IPS DF 6.9 (cell line): ENCODE measurements around the gene FBXO30.

Experiments
- DNase-seq: peaks from one replicate; pipeline ENCODE4 v3.0.0-alpha.2; 2013; ENCODE audit warnings: low read depth, low spot score
- H3K27ac ChIP-seq: one replicate; pipeline ENCODE4 v1.5.1; 2013; ENCODE audit warnings: low read length, control low read depth
- H3K27me3 ChIP-seq: 2 replicates; pipeline ENCODE4 v1.6.1; 2013; ENCODE audit warnings: mild to moderate bottlenecking, low read length; ENCODE audit not compliant: control insufficient read depth, insufficient read depth
- H3K36me3 ChIP-seq: 2 replicates; pipeline ENCODE4 v1.6.1; 2013; ENCODE audit warnings: low read length; ENCODE audit not compliant: control insufficient read depth, insufficient read depth
- H3K4me1 ChIP-seq: 2 replicates; pipeline ENCODE4 v1.6.1; 2013; ENCODE audit warnings: low read length; ENCODE audit not compliant: control insufficient read depth, insufficient read depth
- H3K4me3 ChIP-seq: 2 replicates; pipeline ENCODE4 v1.5.1; 2013; ENCODE audit warnings: mild to moderate bottlenecking, low read length
- H3K9me3 ChIP-seq: 2 replicates; pipeline ENCODE4 v1.6.1; 2013; ENCODE audit warnings: low read length, inconsistent platforms; ENCODE audit not compliant: control insufficient read depth, insufficient read depth
- WGBS: extraction: QIAGEN DNeasy Blood & Tissue Kit; methylation state at CpG from one replicate; pipeline ENCODE4 v1.1.7; 2013; ENCODE audit warnings: mixed read lengths, missing lambda C conversion rate; ENCODE audit not compliant: insufficient read length, insufficient coverage; 5-methylcytosine and 5-hydroxymethylcytosine counted together

Gene FBXO30

DNA sequence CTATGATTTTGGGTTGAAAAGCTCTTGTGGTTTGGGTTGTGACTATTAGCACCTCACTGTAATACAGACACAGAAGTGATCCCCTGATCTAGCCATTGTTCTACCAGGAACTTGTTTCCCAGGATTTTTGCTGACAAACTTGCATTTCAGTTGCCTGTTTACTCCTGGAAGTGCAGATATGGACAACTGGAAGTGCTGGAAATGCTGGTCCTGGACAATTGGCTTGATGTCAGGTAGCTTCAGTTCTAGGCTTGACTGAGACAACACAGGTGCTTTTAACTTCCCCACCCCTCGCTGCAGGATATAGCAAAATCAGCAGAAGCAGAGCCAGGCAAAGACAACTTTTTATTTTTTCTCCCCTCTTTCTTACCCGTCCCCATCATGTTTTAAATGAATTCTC is 27.1 kb upstream of the FBXO30 start:
- no peaks in the 10 kb centered on the region for H3K36me3 ChIP-seq
- H3K4me3 ChIP-seq = no peak overlapping the region
- DNase-seq = no peak
- no peaks in the 10 kb centered on the region for H3K4me1 ChIP-seq
- no peak overlapping the region for H3K27ac ChIP-seq
- WGBS = no CpG with 5 or more reads among the region's 2 CpGs
- no peaks in the 10 kb centered on the region for H3K27me3 ChIP-seq
- no peaks in the 10 kb centered on the region for H3K9me3 ChIP-seq

DNA sequence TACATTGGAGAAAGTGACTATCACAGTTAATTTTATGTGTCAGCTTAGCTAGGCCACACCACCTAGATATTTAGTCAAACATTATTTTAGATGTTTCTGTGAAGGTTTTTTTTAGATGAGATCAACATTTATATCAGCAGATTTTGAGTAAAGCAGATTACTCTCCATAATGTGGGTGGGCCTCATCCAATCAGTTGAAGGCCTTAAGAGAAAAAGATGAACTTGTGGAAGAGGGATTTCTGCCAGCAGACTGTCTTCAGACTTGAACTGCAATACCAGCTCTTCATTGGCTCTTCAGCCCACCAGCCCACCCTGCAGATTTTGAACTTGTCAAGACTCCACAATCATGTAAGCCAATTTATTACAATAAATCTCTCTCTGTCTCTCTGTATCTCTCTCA is 25.1 kb upstream of the FBXO30 start:
- DNase-seq = no peak

DNA sequence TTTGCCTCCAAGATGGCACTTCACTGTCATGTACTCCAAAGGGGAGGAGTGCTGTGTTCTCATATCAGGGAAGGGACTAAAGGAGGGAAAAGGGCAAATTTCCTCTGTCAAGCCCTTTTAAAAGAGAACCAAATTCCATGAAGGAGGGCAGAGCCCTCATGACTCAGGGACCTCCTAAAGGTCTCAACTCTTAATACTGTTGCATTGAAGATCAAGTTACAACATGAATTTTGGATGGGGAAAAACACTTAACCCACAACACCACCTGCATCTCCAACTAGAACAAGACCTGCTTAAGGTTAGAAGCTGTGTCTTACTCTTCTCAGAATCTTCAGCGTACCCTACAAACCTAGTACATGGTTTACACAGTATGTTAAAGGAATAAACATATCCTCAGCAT is 23.7 kb upstream of the FBXO30 start:
- Histone ChIP-seq H3K36me3 (no peaks in the 10 kb centered on the region), H3K27me3 (no peaks in the 10 kb centered on the region), H3K4me1 (no peaks in the 10 kb centered on the region), H3K4me3 (no peak overlapping the region), H3K9me3 (no peaks in the 10 kb centered on the region), H3K27ac (no peak overlapping the region)
- no peak for DNase-seq
- no CpG with 5 or more reads among the region's 1 CpG for WGBS

More for the DNA sequence above, 25.1 kb upstream of the FBXO30 start:
- no peak overlapping the region for H3K4me3 ChIP-seq
- no peaks in the 10 kb centered on the region for H3K4me1 ChIP-seq
- H3K36me3 ChIP-seq = no peaks in the 10 kb centered on the region
- H3K27me3 ChIP-seq = no peaks in the 10 kb centered on the region
- no peaks in the 10 kb centered on the region for H3K9me3 ChIP-seq
- H3K27ac ChIP-seq = no peak overlapping the region

DNA sequence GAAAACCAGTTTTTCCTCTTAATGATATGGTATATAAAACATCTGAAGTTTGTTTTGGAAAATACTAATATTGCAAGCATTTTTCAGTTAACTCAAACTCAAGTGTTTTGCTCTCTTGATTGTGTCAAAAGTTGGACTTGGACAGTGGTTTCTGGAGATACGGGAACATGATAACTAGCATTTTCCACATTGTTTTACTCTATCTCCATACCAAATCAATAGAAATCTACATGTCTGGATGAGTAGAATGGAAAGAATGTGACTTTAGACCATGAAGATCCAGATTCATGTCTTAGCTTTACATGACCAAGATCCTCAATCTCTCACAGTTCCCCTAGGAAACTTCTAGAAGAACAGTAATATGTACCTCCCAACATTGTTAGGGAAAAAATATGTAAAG is 22.2 kb upstream of the FBXO30 start:
- Histone ChIP-seq H3K36me3 (no peaks in the 10 kb centered on the region), H3K9me3 (no peaks in the 10 kb centered on the region), H3K27ac (no peak overlapping the region), H3K27me3 (no peaks in the 10 kb centered on the region), H3K4me1 (no peaks in the 10 kb centered on the region), H3K4me3 (no peak overlapping the region)
- DNase-seq = no peak
- WGBS = no CpG with 5 or more reads among the region's 1 CpG

DNA sequence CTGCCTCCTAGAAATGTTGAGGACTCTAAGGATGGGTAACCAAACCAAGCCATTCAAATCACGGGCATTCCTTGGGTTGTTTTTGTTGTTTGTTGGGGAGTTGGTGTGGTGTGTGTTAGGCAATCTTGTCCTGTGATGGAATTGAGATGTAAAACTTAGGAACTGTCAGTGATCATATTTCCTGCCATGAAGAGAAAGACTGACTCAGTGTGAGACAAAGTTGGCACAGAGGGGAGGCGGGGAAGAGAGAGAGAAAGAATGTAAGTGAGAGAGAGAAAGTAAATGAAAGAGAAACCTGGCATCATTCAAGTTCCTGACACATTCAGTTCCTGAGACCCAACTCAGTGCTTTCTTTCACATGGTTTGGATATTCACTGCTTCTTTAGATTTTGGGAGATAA is 21.6 kb upstream of the FBXO30 start:
- no CpG with 5 or more reads among the region's 2 CpGs for WGBS
- Histone ChIP-seq H3K36me3 (no peaks in the 10 kb centered on the region), H3K4me3 (no peak overlapping the region), H3K27ac (no peak overlapping the region), H3K27me3 (no peaks in the 10 kb centered on the region), H3K9me3 (no peaks in the 10 kb centered on the region), H3K4me1 (no peaks in the 10 kb centered on the region)
- no peak for DNase-seq

DNA sequence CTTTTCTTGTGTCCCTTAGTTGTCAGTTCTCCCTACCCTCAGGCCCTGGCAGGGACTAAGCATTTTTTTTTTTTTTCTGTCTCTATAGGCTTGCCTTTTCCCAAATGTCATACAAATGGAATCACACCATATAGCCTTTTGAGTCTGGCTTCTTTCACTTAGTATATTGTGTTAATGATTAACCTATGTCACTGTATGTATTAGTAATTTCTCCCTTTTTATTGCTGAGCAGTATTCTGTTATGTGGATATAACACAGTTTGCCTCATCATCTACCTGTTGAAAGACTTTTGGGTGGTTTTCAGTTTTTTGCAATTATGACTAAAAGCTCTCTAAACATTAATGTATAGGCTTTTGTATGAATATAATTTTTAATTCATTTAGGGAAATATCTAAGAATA is 16.0 kb upstream of the FBXO30 start:
- no peak for DNase-seq
- H3K9me3 ChIP-seq = no peaks in the 10 kb centered on the region
- H3K4me3 ChIP-seq = no peak overlapping the region
- no peaks in the 10 kb centered on the region for H3K4me1 ChIP-seq
- H3K27ac ChIP-seq = no peak overlapping the region
- no peaks in the 10 kb centered on the region for H3K36me3 ChIP-seq
- H3K27me3 ChIP-seq = no peaks in the 10 kb centered on the region

DNA sequence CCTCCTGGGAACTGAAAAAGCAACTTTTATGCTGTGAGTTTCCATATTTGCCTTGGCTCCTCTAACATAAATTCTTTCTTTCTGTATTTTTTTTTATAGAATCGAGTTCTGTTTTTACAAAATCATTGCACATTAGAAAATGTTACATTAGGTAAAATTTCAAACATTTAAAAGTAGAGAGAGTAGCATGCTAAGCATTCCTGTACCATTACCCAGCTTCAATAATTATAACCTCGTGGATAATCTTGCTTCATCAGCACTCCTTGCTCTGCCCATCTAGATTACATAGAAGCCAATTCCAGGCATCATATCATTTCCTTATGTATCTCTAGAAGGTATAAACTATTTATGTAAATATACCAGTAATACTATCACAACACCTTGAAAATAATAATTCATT is 15.4 kb upstream of the FBXO30 start:
- no peak for DNase-seq
- Histone ChIP-seq H3K36me3 (no peaks in the 10 kb centered on the region), H3K27me3 (no peaks in the 10 kb centered on the region), H3K4me1 (no peaks in the 10 kb centered on the region), H3K27ac (no peak overlapping the region), H3K9me3 (no peaks in the 10 kb centered on the region), H3K4me3 (no peak overlapping the region)
- WGBS = no CpG with 5 or more reads among the region's 2 CpGs

DNA sequence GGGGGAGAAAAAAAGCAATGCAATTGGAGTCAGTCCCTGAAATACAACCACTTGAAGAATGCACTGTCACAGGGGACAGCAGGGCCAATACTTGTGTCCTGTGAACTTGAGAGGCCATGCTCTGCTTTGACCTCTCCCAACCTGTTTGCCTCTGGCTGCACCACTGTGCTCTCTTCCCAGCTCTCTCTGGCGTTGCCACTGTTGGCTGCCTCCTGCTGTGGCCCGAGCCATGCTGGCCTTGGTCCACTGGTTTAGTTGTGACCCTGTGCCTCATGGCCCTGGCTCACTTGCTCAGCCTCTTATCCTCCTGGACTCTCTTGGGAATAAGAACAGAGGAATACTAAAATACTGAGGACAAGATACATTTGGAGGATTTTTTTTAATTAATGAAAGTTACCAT is 14.5 kb upstream of the FBXO30 start:
- Histone ChIP-seq H3K36me3 (no peaks in the 10 kb centered on the region), H3K27me3 (no peaks in the 10 kb centered on the region), H3K9me3 (no peaks in the 10 kb centered on the region), H3K4me3 (no peak overlapping the region), H3K27ac (no peak overlapping the region), H3K4me1 (no peaks in the 10 kb centered on the region)
- no peak for DNase-seq
- WGBS = no CpG with 5 or more reads among the region's 2 CpGs

DNA sequence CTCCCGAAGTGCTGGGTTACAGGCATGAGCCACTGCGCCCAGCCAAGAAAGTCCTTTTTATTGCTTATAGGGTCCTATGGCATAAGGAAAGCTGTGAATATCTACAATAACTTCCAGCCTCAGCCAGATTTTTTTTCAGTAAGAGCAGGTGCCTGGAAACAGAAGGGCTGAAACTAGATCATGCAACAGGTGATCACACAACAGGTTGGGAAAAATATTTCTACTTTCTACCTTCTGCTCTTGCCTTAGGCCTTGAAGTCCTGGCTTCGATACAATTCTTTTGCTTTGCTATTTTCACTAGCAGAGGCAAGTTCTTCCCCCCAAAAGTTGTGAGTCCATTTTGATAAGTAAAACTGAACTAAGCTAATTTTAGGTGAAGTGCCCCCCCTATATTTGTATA is 9.7 kb upstream of the FBXO30 start:
- no peaks in the 10 kb centered on the region for H3K27me3 ChIP-seq
- WGBS = no CpG with 5 or more reads among the region's 3 CpGs
- no peaks in the 10 kb centered on the region for H3K36me3 ChIP-seq
- DNase-seq = no peak
- H3K4me3 ChIP-seq = no peak overlapping the region
- H3K4me1 ChIP-seq = no peaks in the 10 kb centered on the region
- H3K27ac ChIP-seq = no peak overlapping the region
- H3K9me3 ChIP-seq = no peaks in the 10 kb centered on the region

DNA sequence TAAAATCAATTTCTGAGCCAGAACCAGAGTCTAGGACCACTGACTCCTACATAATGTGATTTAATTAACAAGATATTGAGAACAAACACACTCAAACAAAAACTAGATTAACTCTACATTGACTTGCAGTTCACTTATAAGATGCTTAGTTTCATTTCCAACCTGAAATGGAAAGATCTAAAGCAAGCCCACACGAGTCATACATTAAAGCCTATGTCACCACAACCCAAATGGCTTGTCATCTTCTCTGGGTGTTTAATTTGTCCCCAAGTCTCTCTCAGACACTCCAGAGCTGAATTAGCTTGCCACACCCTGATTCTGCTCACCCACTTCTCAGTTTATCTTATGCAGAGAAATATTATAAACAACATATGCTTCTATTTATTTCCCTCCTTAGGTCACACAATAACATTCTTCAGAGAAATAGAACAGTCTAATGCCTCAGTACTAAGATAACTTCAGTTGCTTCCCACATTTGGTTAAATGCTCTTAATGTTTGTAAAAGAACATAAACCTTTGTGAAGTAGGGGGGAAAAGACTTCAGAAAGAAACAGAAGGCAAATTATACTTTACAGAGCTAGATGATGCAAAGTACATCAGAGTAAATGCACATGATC is 8.8 kb upstream of the FBXO30 start:
- no peak for DNase-seq
- no peaks in the 10 kb centered on the region for H3K4me1 ChIP-seq
- no peaks in the 10 kb centered on the region for H3K27me3 ChIP-seq
- no CpG with 5 or more reads among the region's 1 CpG for WGBS
- no peaks in the 10 kb centered on the region for H3K36me3 ChIP-seq
- no peak overlapping the region for H3K4me3 ChIP-seq
- no peak overlapping the region for H3K27ac ChIP-seq
- no peaks in the 10 kb centered on the region for H3K9me3 ChIP-seq

DNA sequence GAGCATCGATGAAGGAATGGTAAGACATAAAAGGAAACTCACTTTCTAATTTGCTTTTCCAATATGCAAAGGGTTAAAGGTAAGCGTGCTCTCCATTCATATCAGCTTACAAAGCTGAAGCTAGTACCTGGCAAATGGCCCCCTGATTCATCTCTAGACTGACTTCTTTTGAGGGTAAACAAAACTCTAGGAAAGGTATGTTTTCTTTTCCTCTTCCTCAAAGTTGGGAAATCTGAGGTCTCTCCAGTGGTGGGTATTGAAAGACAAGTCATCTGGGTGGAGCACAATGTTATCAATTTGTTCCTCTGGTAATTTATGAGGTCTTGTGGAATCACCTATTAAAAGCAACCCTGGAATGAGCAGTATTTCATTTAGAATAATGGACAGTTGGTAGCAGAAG is 7.9 kb upstream of the FBXO30 start:
- no peak overlapping the region for H3K4me3 ChIP-seq
- no peaks in the 10 kb centered on the region for H3K27me3 ChIP-seq
- H3K9me3 ChIP-seq = no peaks in the 10 kb centered on the region
- H3K36me3 ChIP-seq = no peaks in the 10 kb centered on the region
- WGBS = no CpG with 5 or more reads among the region's 2 CpGs
- H3K4me1 ChIP-seq = no peaks in the 10 kb centered on the region
- no peak overlapping the region for H3K27ac ChIP-seq
- DNase-seq = no peak
